NCI-H2196 (cell line): Measurements from ENCODE around the gene COBL.

Experiments used
- DNase-seq: peaks from one replicate; lab custom pipeline; 2025; ENCODE audit not compliant: unreplicated experiment; lab: John Stamatoyannopoulos, UW

COBL gene

GRCh38 chr7:51027935-51028830, 288.4 kb downstream of the COBL start:
- no peak for DNase-seq

- DNase-seq, result no peak
Observed at GRCh38 chr7:51027106-51027934, 289.3 kb downstream of the COBL start.

- DNase-seq, result no peak
Observed at GRCh38 chr7:51026341-51026740, 290.3 kb downstream of the COBL start.

GRCh38 chr7:51025668-51026067, 290.9 kb downstream of the COBL start:
- no peak for DNase-seq

- no peak for DNase-seq
Observed at GRCh38 chr7:51024867-51025266, 291.7 kb downstream of the COBL start.

- DNase-seq, result no peak
Observed at GRCh38 chr7:51023547-51023946, 293.1 kb downstream of the COBL start.

- DNase-seq, result no peak
Observed at GRCh38 chr7:51022821-51023220, 293.8 kb downstream of the COBL start.

GRCh38 chr7:51021906-51022570, 294.6 kb downstream of the COBL start:
- no peak for DNase-seq

- DNase-seq, result no peak
Observed at GRCh38 chr7:51020944-51021343, 295.7 kb downstream of the COBL start.

- no peak for DNase-seq
Observed at GRCh38 chr7:51019891-51020870, 296.4 kb downstream of the COBL start.

- no peak for DNase-seq
Observed at GRCh38 chr7:51019191-51019844, 297.3 kb downstream of the COBL start.

- no peak for DNase-seq
Observed at GRCh38 chr7:51017576-51018535, 298.8 kb downstream of the COBL start.

GRCh38 chr7:51016546-51016945, 300.1 kb downstream of the COBL start:
- no peak for DNase-seq

- DNase-seq, result no peak
Observed at GRCh38 chr7:51015581-51015980, 301.0 kb downstream of the COBL start.

- no peak for DNase-seq
Observed at GRCh38 chr7:51014811-51015210, 301.8 kb downstream of the COBL start.

GRCh38 chr7:51013861-51014511, 302.6 kb downstream of the COBL start:
- DNase-seq, result no peak

- no peak for DNase-seq
Observed at GRCh38 chr7:51013218-51013786, 303.3 kb downstream of the COBL start.
